ENCODE data around the gene TTC14.

- TF ChIP-seq ZBTB20 (tag by site-specific recombination; IDR thresholded peaks at IDR 0.05), result no peak
- TF ChIP-seq ZNF274 (IDR thresholded peaks at IDR 0.05; ENCODE audit: low read length), result no peak
- no peak for TF ChIP-seq ZNF274 (tag by site-specific recombination; IDR thresholded peaks at IDR 0.05; ENCODE audit: borderline replicate concordance)
- no peak for TF ChIP-seq AEBP2 (tag by site-specific recombination; IDR thresholded peaks at IDR 0.05; ENCODE audit: borderline replicate concordance)
- no peak for TF ChIP-seq CTCF (tag by site-specific recombination; IDR thresholded peaks at IDR 0.05)
- no peak for TF ChIP-seq ZNF10 (tag by site-specific recombination; IDR thresholded peaks at IDR 0.05)
- no peak for TF ChIP-seq ZNF184 (tag by site-specific recombination; IDR thresholded peaks at IDR 0.05)
Observed at GRCh38 chr3:180656406-180656805, 54.4 kb downstream of the TTC14 start.
